GM19468 (cell line): ENCODE results near the gene KIAA0319L.

ENCODE experiments used
- ATAC-seq: cut with Tn5 transposase; IDR thresholded peaks from one replicate; pipeline ENCODE4 v1.9.1; 2021; ENCODE audit warnings: mild to moderate bottlenecking, moderate library complexity, moderate number of reproducible peaks; ENCODE audit not compliant: unreplicated experiment; ENCODE audit errors: extremely low read depth

Gene KIAA0319L

GRCh38 chr1:35564884-35565741, 7.9 kb upstream of the KIAA0319L start:
- no peak for ATAC-seq

- ATAC-seq: no peak
Measured at GRCh38 chr1:35564037-35564883, 7.1 kb upstream of the KIAA0319L start.

- no peak for ATAC-seq
Measured at GRCh38 chr1:35563166-35563565, 6.0 kb upstream of the KIAA0319L start.

GRCh38 chr1:35561972-35562680, 4.9 kb upstream of the KIAA0319L start:
- no peak for ATAC-seq

GRCh38 chr1:35561297-35561971, 4.2 kb upstream of the KIAA0319L start:
- no peak for ATAC-seq

- ATAC-seq: no peak
Measured at GRCh38 chr1:35560256-35561225, 3.3 kb upstream of the KIAA0319L start.

GRCh38 chr1:35559317-35559944, 2.2 kb upstream of the KIAA0319L start:
- no peak for ATAC-seq

- ATAC-seq: no peak
Measured at GRCh38 chr1:35558374-35559316, 1.4 kb upstream of the KIAA0319L start.

GRCh38 chr1:35557611-35558373, 589 bp upstream of the KIAA0319L start, which contains the start of gene NCDN:
TSS of gene NCDN (plus strand) at chr1:35557799. CDS start at chr1:35558191, 392 bp downstream.
- ATAC-seq: peak; percentile 72

- no peak for ATAC-seq
Measured at GRCh38 chr1:35556484-35557117, 602 bp downstream of the KIAA0319L start.

- no peak for ATAC-seq
Measured at GRCh38 chr1:35555601-35556477, 1.4 kb downstream of the KIAA0319L start.

- no peak for ATAC-seq
Measured at GRCh38 chr1:35555212-35555584, 2.0 kb downstream of the KIAA0319L start.

GRCh38 chr1:35554266-35555211, 2.7 kb downstream of the KIAA0319L start:
- ATAC-seq: no peak

- no peak for ATAC-seq
Measured at GRCh38 chr1:35553851-35554250, 3.4 kb downstream of the KIAA0319L start.
